Psoas muscle (tissue), 8 donors: ENCODE data around the gene MDFIC. TPM values are rescaled to one million over a fixed set of nuclear protein-coding genes. Genes with fewer than 3 reads are reported as not detected.

Source experiments
- ATAC-seq, 4 donors: fragments of 200-7000 bp; cut with Tn5 transposase; one replicate each; pipeline ENCODE4 v1.9.1; 2020; ENCODE audit warnings: moderate library complexity in 3 of 4, mild to moderate bottlenecking in 2 of 4
- DNase-seq, 2 donors: peaks; one replicate each; pipeline ENCODE4 v3.0.0-alpha.2; 2020
- H3K27ac ChIP-seq: fragments of 200-600 bp; one replicate; pipeline ENCODE4 v1.8.0; 2022
- H3K27me3 ChIP-seq, 3 donors: fragments of 200-600 bp in 1 of 3; one replicate each; pipeline versions ENCODE4 v1.6.1 to v1.8.0; 2013 to 2022; ENCODE audit warnings: low read length in 2 of 3, mild to moderate bottlenecking in 2 of 3, moderate library complexity in 1 of 3; ENCODE audit not compliant: insufficient read depth in 3 of 3
- H3K36me3 ChIP-seq, 2 donors: fragments of 200-600 bp in 1 of 2; one replicate each; pipeline versions ENCODE4 v1.6.1 to v1.8.0; 2013 to 2022; ENCODE audit warnings: low read depth in 1 of 2, mild to moderate bottlenecking in 1 of 2, moderate library complexity in 1 of 2; ENCODE audit not compliant: insufficient read depth in 1 of 2
- H3K4me1 ChIP-seq: fragments of 200-600 bp; one replicate; pipeline ENCODE4 v1.8.0; 2022
- H3K4me3 ChIP-seq: fragments of 200-600 bp; one replicate; pipeline ENCODE4 v1.8.0; 2022; ENCODE audit warnings: mild to moderate bottlenecking
- H3K9me3 ChIP-seq: fragments of 200-600 bp; one replicate; pipeline ENCODE4 v1.8.0; 2022
- WGBS, 3 donors: extraction: QIAGEN DNeasy Blood & Tissue Kit; methylation state at CpG; one replicate each; pipeline versions ENCODE4 v1.1.6 to v1.1.7; 2013; 5-methylcytosine and 5-hydroxymethylcytosine counted together
- intact Hi-C, 2 donors: fragments of 100-400 bp; cut with DNase I; formaldehyde crosslinking; loops; one replicate each; pipeline versions ENCODE4 v1.11.0 to v1.14.2; 2022
- polyA plus RNA-seq, 3 donors: library from polyadenylated mRNA; stranded (reverse); fragments of 200-250 nt; gene quantifications; one replicate each; pipeline ENCODE4 v1.2.3, GENCODE V29; 2013
- total RNA-seq, 4 donors: library from RNA; stranded (reverse); fragmentation: NEBNext Ultra II Directional in 2 of 4; extraction: Animal tissue kit (Norgen Biotek cat#: 25700) in 2 of 4; gene quantifications; one replicate each; pipeline versions ENCODE4 v1.2.1 to v1.2.4, GENCODE V29; 2021 to 2023
- TF ChIP-seq, protein P1 (sequence below): fragments of 200-600 bp; IDR thresholded peaks from one replicate; pipeline ENCODE4 v1.8.0; 2022; ENCODE audit warnings: antibody characterized with exemption
- donor health status: healthy with polysubstance abuse.
- donor health status: DM: no; HTN: no; CAD: no; lungs with moderate emphysema.
- donor health status: Bipolar disorder and iron deficiency.
- donor health status: healthy.
- donor health status: DM: yes; HTN: yes; CAD: no.
- donor health status: DM: no; HTN: no; CAD: no.
- donor health status: DM: no; HTN: no; CAD: no.
- donor health status: DM: yes; HTN: yes; CAD: no.

Gene MDFIC
- total and polyA plus RNA-seq, 7 donors: 2.7 to 14.6 (median 7.1) TPM

DNA sequence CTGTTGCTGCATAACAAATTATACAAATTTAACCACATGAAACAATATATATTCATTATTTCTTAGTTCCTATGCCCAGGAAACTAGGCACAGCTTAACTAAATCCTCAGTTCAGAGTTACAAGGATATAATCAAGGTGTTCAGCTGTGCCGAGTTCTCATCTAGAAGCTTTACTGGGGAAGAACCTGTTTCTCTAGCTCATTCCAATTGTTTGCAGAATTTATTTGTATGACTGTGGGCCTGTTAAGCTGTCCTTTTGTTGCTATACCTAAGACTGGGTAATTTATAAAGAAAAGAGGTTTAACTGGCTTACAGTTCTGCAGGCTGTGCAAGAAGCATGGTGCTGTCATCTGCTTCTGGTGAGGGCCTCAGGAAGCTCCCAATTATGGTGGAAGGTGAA is 21.8 kb upstream of the MDFIC start:
- Histone ChIP-seq H3K27me3 (no peaks in the 10 kb centered on the region), H3K36me3 (no peaks in the 10 kb centered on the region), H3K9me3 (no peaks in the 10 kb centered on the region), H3K4me3 (no peak overlapping the region), H3K27ac (no peak overlapping the region), H3K4me1 (no peaks in the 10 kb centered on the region)
- DNase-seq: no peak
- WGBS, 3 donors: 89 to 91% (median 91%) methylated on average over 1 of the region's 1 CpG
- no peak for ATAC-seq
- intact Hi-C loops: no loop called here
- TF ChIP-seq, protein P1, sequence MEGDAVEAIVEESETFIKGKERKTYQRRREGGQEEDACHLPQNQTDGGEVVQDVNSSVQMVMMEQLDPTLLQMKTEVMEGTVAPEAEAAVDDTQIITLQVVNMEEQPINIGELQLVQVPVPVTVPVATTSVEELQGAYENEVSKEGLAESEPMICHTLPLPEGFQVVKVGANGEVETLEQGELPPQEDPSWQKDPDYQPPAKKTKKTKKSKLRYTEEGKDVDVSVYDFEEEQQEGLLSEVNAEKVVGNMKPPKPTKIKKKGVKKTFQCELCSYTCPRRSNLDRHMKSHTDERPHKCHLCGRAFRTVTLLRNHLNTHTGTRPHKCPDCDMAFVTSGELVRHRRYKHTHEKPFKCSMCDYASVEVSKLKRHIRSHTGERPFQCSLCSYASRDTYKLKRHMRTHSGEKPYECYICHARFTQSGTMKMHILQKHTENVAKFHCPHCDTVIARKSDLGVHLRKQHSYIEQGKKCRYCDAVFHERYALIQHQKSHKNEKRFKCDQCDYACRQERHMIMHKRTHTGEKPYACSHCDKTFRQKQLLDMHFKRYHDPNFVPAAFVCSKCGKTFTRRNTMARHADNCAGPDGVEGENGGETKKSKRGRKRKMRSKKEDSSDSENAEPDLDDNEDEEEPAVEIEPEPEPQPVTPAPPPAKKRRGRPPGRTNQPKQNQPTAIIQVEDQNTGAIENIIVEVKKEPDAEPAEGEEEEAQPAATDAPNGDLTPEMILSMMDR: no peak

- no peaks in the 10 kb centered on the region for H3K4me1 ChIP-seq
- DNase-seq: no peak
- ATAC-seq: no peak
- H3K36me3 ChIP-seq: no peaks in the 10 kb centered on the region
- H3K4me3 ChIP-seq: no peak overlapping the region
- H3K27me3 ChIP-seq: no peaks in the 10 kb centered on the region
- no peaks in the 10 kb centered on the region for H3K9me3 ChIP-seq
- intact Hi-C loops: no loop called here
- TF ChIP-seq, protein P1: no peak
- no peak overlapping the region for H3K27ac ChIP-seq
- 40 to 50% (median 47%) methylated on average over 1 of the region's 1 CpG for WGBS, 3 donors
Measured at GRCh38 chr7:114901771-114902170, 20.1 kb upstream of the MDFIC start.

GRCh38 chr7:114903131-114903530 is 18.8 kb upstream of the MDFIC start:
- no peaks in the 10 kb centered on the region for H3K27me3 ChIP-seq
- no peak overlapping the region for H3K4me3 ChIP-seq
- 95 to 98% (median 96%) methylated on average over 2 of the region's 2 CpGs for WGBS, 3 donors
- TF ChIP-seq, protein P1: no peak
- intact Hi-C loops: no loop called here
- DNase-seq: no peak
- ATAC-seq: no peak
- H3K4me1 ChIP-seq: no peaks in the 10 kb centered on the region
- no peak overlapping the region for H3K27ac ChIP-seq
- H3K36me3 ChIP-seq: no peaks in the 10 kb centered on the region
- no peaks in the 10 kb centered on the region for H3K9me3 ChIP-seq

- Histone ChIP-seq H3K27ac (no peak overlapping the region), H3K36me3 (no peaks in the 10 kb centered on the region), H3K4me1 (no peaks in the 10 kb centered on the region), H3K9me3 (peaks cover 4% of the 10 kb centered on the region), H3K4me3 (no peak overlapping the region), H3K27me3 (no peaks in the 10 kb centered on the region)
- no peak for ATAC-seq
- intact Hi-C loops: no loop called here
- DNase-seq: no peak
- 58 to 70% (median 59%) methylated on average over 2 of the region's 2 CpGs for WGBS, 3 donors
- TF ChIP-seq, protein P1: no peak
Measured at GRCh38 chr7:114910787-114911186, 11.1 kb upstream of the MDFIC start.

DNA sequence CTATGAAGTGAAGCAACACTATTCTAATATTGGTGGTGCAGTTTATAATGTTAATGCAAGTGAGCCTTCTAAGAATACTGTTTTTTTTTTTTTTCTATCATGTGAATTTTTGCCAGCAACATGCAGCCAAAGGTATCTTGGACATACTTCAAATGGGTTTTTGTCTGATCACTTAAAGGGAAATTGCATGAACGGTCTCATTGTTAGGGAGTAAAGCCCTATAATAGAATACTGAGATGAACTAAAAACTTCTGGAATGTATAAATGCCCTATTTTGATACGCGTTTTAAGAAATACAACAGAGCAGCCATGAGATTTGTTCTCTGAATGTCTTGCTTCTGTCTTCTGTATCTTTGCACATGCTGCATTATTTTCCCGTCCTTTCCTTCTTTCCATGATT is 10.5 kb upstream of the MDFIC start:
- Histone ChIP-seq H3K4me3 (no peak overlapping the region), H3K4me1 (no peaks in the 10 kb centered on the region), H3K27ac (no peak overlapping the region), H3K9me3 (peaks cover 4% of the 10 kb centered on the region), H3K27me3 (no peaks in the 10 kb centered on the region), H3K36me3 (no peaks in the 10 kb centered on the region)
- WGBS, 3 donors: 67 to 75% (median 70%) methylated on average over 4 of the region's 4 CpGs
- intact Hi-C loops: no loop called here
- DNase-seq (no peak), ATAC-seq (no peak)
- TF ChIP-seq, protein P1: no peak
